OCI-LY1 (cell line): ENCODE measurements around the gene TTC1.

Experiments used
- H2AFZ ChIP-seq: fragments of 200-600 bp; sonication (generic), shearing (Covaris generic); 2 replicates; pipeline ENCODE4 v1.6.0; 2014; ENCODE audit warnings: antibody characterized with exemption, mild to moderate bottlenecking, low read length
- H3F3A ChIP-seq: fragments of 200-600 bp; sonication (generic), shearing (Covaris generic); 2 replicates; pipeline ENCODE4 v1.6.0; 2014; ENCODE audit warnings: mild to moderate bottlenecking, antibody characterized with exemption, low read length, moderate library complexity; ENCODE audit not compliant: insufficient read depth
- H3K27ac ChIP-seq: fragments of 200-600 bp; sonication (generic); 2 replicates; pipeline ENCODE4 v1.5.1; 2014; ENCODE audit warnings: low read length, mixed run types, mild to moderate bottlenecking, low read depth; ENCODE audit not compliant: poor library complexity, severe bottlenecking
- H3K27me3 ChIP-seq: fragments of 200-600 bp; sonication (generic); 2 replicates; pipeline ENCODE4 v1.6.0; 2014; ENCODE audit warnings: antibody characterized with exemption, mild to moderate bottlenecking, low read length, moderate library complexity; ENCODE audit not compliant: insufficient read depth
- H3K36me3 ChIP-seq: fragments of 200-600 bp; sonication (generic); 2 replicates; pipeline ENCODE4 v1.6.1; 2014; ENCODE audit warnings: mild to moderate bottlenecking, antibody characterized with exemption, low read length, moderate library complexity, mixed read lengths; ENCODE audit not compliant: insufficient read depth
- H3K4me1 ChIP-seq: fragments of 200-600 bp; sonication (generic); 2 replicates; pipeline ENCODE4 v1.5.1; 2014; ENCODE audit warnings: mild to moderate bottlenecking, low read length, moderate library complexity; ENCODE audit not compliant: insufficient read depth, severe bottlenecking
- H3K4me2 ChIP-seq: fragments of 200-600 bp; sonication (generic), shearing (Covaris generic); 2 replicates; pipeline ENCODE4 v1.6.1; 2014; ENCODE audit warnings: low read length
- H3K4me3 ChIP-seq: fragments of 200-600 bp; sonication (generic); 2 replicates; pipeline ENCODE4 v1.5.1; 2014; ENCODE audit warnings: low read length, low read depth, mild to moderate bottlenecking, mixed read lengths; ENCODE audit not compliant: poor library complexity, severe bottlenecking
- H3K79me2 ChIP-seq: fragments of 200-600 bp; shearing (Covaris generic); 2 replicates; pipeline ENCODE4 v1.6.1; 2016; ENCODE audit warnings: mixed run types, low read length, mixed read lengths; ENCODE audit not compliant: insufficient read depth
- H3K9ac ChIP-seq: fragments of 200-600 bp; sonication (generic), shearing (Covaris generic); 2 replicates; pipeline ENCODE4 v1.6.1; 2014; ENCODE audit warnings: mild to moderate bottlenecking, low read length, mixed read lengths
- H3K9me2 ChIP-seq: fragments of 200-600 bp; sonication (generic), shearing (Covaris generic); 2 replicates; pipeline ENCODE4 v1.6.1; 2014; ENCODE audit warnings: low read depth, mild to moderate bottlenecking, low read length, mixed read lengths
- H3K9me3 ChIP-seq: fragments of 200-600 bp; shearing (Covaris generic); 2 replicates; pipeline ENCODE4 v1.6.1; 2014; ENCODE audit warnings: low read length, mixed read lengths
- H4K20me1 ChIP-seq: fragments of 200-600 bp; sonication (generic), shearing (Covaris generic); 2 replicates; pipeline ENCODE4 v1.6.0; 2016; ENCODE audit warnings: mild to moderate bottlenecking, low read length; ENCODE audit not compliant: insufficient read depth
- CTCF ChIP-seq: fragments of 200-600 bp; sonication (generic), shearing (Covaris generic); IDR thresholded peaks from 2 replicates; pipeline ENCODE4 v1.5.1; 2017; ENCODE audit warnings: mild to moderate bottlenecking, antibody characterized with exemption, low read length, moderate library complexity, mixed read lengths
- EZH2 ChIP-seq: fragments of 200-600 bp; sonication (generic), shearing (Covaris generic); IDR thresholded peaks from 2 replicates; pipeline ENCODE4 v1.8.0; 2017; ENCODE audit warnings: borderline replicate concordance, mixed run types, mild to moderate bottlenecking, antibody characterized with exemption, low read length, moderate library complexity, mixed read lengths

The TTC1 gene, protein sequence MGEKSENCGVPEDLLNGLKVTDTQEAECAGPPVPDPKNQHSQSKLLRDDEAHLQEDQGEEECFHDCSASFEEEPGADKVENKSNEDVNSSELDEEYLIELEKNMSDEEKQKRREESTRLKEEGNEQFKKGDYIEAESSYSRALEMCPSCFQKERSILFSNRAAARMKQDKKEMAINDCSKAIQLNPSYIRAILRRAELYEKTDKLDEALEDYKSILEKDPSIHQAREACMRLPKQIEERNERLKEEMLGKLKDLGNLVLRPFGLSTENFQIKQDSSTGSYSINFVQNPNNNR

DNA sequence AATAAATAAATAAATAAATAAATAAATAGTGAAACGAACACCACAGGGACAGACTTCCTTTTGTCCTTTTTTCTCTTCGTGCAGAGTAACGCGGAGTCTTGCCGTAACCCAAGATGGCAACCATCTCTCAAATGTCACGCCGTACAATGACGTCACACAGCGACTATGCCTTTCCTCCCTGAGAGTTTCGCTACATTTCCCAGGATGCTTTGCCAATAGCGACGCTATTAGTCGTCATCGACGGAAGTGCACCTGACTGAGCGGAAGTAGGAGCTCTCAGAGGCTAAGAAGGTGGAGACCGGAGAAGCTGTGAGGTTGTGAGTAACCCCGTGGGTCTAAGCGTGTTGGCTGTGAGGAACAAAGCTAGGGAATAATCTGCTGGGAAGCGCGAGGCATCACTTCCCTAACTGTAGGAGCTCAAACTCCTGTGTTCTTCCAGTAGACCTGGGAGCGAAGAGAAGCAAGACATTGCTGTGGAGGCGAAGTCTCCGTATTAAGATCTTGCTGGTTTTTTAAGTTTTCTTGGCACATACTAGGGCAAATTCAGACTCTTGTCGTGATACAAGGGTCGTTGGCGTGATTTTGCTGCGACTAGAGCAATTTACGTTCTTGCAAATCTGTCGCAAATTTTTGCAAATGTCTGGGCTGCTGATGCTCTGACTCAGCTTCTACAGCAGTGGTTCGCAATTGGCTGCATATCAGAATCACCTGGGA is at the start of gene TTC1:
TSS of gene TTC1 (plus strand) at position 263 of the 714 bp plus-strand sequence. CDS start 1,390 bp downstream, outside the sequence.
- H3K4me1 ChIP-seq = peaks cover 19% of the 10 kb centered on the region
- H3F3A ChIP-seq = no peaks in the 10 kb centered on the region
- H3K4me2 ChIP-seq = peak within 1 kb of the TSS; percentile 85
- H3K9me2 ChIP-seq = no peaks in the 10 kb centered on the region
- peaks cover 26% of the 10 kb centered on the region for H3K36me3 ChIP-seq
- no peak for TF ChIP-seq EZH2
- TF ChIP-seq CTCF = no peak
- peak within 1 kb of the TSS; percentile 45 for H2AFZ ChIP-seq
- no peaks in the 10 kb centered on the region for H4K20me1 ChIP-seq
- H3K27me3 ChIP-seq = no peaks in the 10 kb centered on the region
- H3K9me3 ChIP-seq = no peaks in the 10 kb centered on the region
- peaks cover 20% of the 10 kb centered on the region for H3K79me2 ChIP-seq
- peak within 1 kb of the TSS; percentile 16 for H3K27ac ChIP-seq
- H3K4me3 ChIP-seq = peak within 1 kb of the TSS; percentile 71
- peak within 1 kb of the TSS; percentile 72 for H3K9ac ChIP-seq

- Histone ChIP-seq H3K4me1 (no peaks in the 10 kb centered on the region), H3K9me3 (no peaks in the 10 kb centered on the region), H3K4me2 (no peak overlapping the region), H3K9me2 (no peaks in the 10 kb centered on the region), H3K4me3 (no peak overlapping the region), H2AFZ (no peak overlapping the region), H4K20me1 (no peaks in the 10 kb centered on the region), H3K79me2 (no peaks in the 10 kb centered on the region), H3K27ac (no peak overlapping the region), H3K27me3 (no peaks in the 10 kb centered on the region), H3K9ac (no peak overlapping the region), H3F3A (no peaks in the 10 kb centered on the region), H3K36me3 (no peaks in the 10 kb centered on the region)
- TF ChIP-seq EZH2 (no peak), CTCF (no peak)
Measured at GRCh38 chr5:159961176-159962160, 47.5 kb upstream of the TTC1 start.

DNA sequence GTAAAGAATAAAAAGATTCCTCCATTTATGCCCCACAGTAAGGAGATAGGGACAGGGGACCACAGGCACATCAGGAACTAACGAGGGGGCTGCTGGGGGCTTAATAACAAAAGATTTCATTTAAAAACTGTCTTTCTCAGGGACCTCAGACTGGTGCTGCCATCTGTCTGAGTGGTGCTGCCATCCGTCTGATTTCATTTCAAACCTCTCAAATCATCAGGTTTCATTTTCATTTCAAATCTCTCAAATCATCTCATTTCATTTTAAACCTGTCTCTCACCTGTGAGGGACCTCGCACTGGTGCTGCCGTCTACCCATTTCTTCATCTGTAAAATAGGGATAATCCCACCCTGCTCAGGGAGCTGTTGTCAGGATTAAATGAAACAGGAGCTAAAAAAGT is 46.7 kb upstream of the TTC1 start:
- H2AFZ ChIP-seq = no peak overlapping the region
- no peaks in the 10 kb centered on the region for H3K36me3 ChIP-seq
- H3K9me3 ChIP-seq = no peaks in the 10 kb centered on the region
- H3F3A ChIP-seq = no peaks in the 10 kb centered on the region
- no peak overlapping the region for H3K9ac ChIP-seq
- no peak overlapping the region for H3K27ac ChIP-seq
- H3K9me2 ChIP-seq = no peaks in the 10 kb centered on the region
- H3K4me3 ChIP-seq = no peak overlapping the region
- H4K20me1 ChIP-seq = no peaks in the 10 kb centered on the region
- TF ChIP-seq EZH2 (no peak), CTCF (no peak)
- no peak overlapping the region for H3K4me2 ChIP-seq
- H3K4me1 ChIP-seq = no peaks in the 10 kb centered on the region
- H3K79me2 ChIP-seq = no peaks in the 10 kb centered on the region
- no peaks in the 10 kb centered on the region for H3K27me3 ChIP-seq
